ENCODE results near the gene ITPA. TPM values are rescaled to one million over a fixed set of nuclear protein-coding genes. Genes with fewer than 3 reads are reported as not detected.

ITPA gene
- total RNA-seq, 1 experiment from 2014 or later: 104 TPM

GRCh38 chr20:3172933-3173609 lies 36.2 kb upstream of the ITPA start, which contains the start of gene LZTS3 (continued):
- TF ChIP-seq USF2 (CRISPR knock-in tag; IDR thresholded peaks at IDR 0.05) (no peak), CBFB (CRISPR knock-in tag; IDR thresholded peaks at IDR 0.05; ENCODE audit: low read depth) (no peak), EMX1 (CRISPR knock-in tag; IDR thresholded peaks at IDR 0.05) (no peak), FOXK1 (CRISPR knock-in tag; IDR thresholded peaks at IDR 0.05) (no peak; the same call in 1 of the 2 replicates), ERG (CRISPR knock-in tag; IDR thresholded peaks at IDR 0.05) (no peak), CTCF (IDR thresholded peaks at IDR 0.05) (no peak), NR2C2 (CRISPR knock-in tag; IDR thresholded peaks at IDR 0.05) (no peak), STAT6 (CRISPR knock-in tag; conservative IDR thresholded peaks at IDR 0.05; ENCODE audit: low read depth) (no peak), ZNF121 (CRISPR knock-in tag; IDR thresholded peaks at IDR 0.05) (peak; percentile 39; the same call in 1 of the 2 replicates), ATF1 (CRISPR knock-in tag; IDR thresholded peaks at IDR 0.05) (no peak), JUN (CRISPR knock-in tag; IDR thresholded peaks at IDR 0.05) (no peak), MXD4 (CRISPR knock-in tag; IDR thresholded peaks at IDR 0.05; ENCODE audit: borderline replicate concordance) (no peak), ZNF138 (CRISPR knock-in tag; conservative IDR thresholded peaks at IDR 0.05) (no peak)
- TF ChIP-seq, protein P1, sequence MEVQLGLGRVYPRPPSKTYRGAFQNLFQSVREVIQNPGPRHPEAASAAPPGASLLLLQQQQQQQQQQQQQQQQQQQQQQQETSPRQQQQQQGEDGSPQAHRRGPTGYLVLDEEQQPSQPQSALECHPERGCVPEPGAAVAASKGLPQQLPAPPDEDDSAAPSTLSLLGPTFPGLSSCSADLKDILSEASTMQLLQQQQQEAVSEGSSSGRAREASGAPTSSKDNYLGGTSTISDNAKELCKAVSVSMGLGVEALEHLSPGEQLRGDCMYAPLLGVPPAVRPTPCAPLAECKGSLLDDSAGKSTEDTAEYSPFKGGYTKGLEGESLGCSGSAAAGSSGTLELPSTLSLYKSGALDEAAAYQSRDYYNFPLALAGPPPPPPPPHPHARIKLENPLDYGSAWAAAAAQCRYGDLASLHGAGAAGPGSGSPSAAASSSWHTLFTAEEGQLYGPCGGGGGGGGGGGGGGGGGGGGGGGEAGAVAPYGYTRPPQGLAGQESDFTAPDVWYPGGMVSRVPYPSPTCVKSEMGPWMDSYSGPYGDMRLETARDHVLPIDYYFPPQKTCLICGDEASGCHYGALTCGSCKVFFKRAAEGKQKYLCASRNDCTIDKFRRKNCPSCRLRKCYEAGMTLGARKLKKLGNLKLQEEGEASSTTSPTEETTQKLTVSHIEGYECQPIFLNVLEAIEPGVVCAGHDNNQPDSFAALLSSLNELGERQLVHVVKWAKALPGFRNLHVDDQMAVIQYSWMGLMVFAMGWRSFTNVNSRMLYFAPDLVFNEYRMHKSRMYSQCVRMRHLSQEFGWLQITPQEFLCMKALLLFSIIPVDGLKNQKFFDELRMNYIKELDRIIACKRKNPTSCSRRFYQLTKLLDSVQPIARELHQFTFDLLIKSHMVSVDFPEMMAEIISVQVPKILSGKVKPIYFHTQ (CRISPR knock-in tag; IDR thresholded peaks at IDR 0.05): no peak
- TF ChIP-seq, protein P2, sequence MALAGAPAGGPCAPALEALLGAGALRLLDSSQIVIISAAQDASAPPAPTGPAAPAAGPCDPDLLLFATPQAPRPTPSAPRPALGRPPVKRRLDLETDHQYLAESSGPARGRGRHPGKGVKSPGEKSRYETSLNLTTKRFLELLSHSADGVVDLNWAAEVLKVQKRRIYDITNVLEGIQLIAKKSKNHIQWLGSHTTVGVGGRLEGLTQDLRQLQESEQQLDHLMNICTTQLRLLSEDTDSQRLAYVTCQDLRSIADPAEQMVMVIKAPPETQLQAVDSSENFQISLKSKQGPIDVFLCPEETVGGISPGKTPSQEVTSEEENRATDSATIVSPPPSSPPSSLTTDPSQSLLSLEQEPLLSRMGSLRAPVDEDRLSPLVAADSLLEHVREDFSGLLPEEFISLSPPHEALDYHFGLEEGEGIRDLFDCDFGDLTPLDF (CRISPR knock-in tag; IDR thresholded peaks at IDR 0.05): no peak
- TF ChIP-seq, protein P3, sequence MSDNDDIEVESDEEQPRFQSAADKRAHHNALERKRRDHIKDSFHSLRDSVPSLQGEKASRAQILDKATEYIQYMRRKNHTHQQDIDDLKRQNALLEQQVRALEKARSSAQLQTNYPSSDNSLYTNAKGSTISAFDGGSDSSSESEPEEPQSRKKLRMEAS (CRISPR knock-in tag; IDR thresholded peaks at IDR 0.05): no peak
- TF ChIP-seq, protein P4, sequence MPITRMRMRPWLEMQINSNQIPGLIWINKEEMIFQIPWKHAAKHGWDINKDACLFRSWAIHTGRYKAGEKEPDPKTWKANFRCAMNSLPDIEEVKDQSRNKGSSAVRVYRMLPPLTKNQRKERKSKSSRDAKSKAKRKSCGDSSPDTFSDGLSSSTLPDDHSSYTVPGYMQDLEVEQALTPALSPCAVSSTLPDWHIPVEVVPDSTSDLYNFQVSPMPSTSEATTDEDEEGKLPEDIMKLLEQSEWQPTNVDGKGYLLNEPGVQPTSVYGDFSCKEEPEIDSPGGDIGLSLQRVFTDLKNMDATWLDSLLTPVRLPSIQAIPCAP (CRISPR knock-in tag; IDR thresholded peaks at IDR 0.05): no peak
